ENCODE data around the gene SMCR8.
"Not testable (repeated sequence)": the region's sequence is repeated elsewhere in the genome, so short reads cannot be mapped to it uniquely, and the experiment has no call there.

SMCR8 gene

GRCh38 chr17:18326039-18326438 is 10.9 kb downstream of the SMCR8 start:
- H3K9me3 Mint-ChIP-seq (ENCODE audit: low read depth), result no peaks in the 10 kb centered on the region
- H3K4me3 Mint-ChIP-seq, result no peak overlapping the region
- H3K4me1 Mint-ChIP-seq (ENCODE audit: low read depth), result peaks cover 24% of the 10 kb centered on the region
- peaks cover 5% of the 10 kb centered on the region for H3K36me3 Mint-ChIP-seq
- no peaks in the 10 kb centered on the region for H3K27me3 Mint-ChIP-seq
- H3K27ac Mint-ChIP-seq, result no peak overlapping the region

GRCh38 chr17:18326572-18326971 is 11.5 kb downstream of the SMCR8 start:
- H3K4me1 Mint-ChIP-seq (ENCODE audit: low read depth), result peaks cover 22% of the 10 kb centered on the region
- no peak overlapping the region for H3K4me3 Mint-ChIP-seq
- peaks cover 5% of the 10 kb centered on the region for H3K36me3 Mint-ChIP-seq
- H3K27ac Mint-ChIP-seq, result peak overlapping the region; percentile 11
- H3K27me3 Mint-ChIP-seq, result no peaks in the 10 kb centered on the region
- no peaks in the 10 kb centered on the region for H3K9me3 Mint-ChIP-seq (ENCODE audit: low read depth)

- peaks cover 3% of the 10 kb centered on the region for H3K36me3 Mint-ChIP-seq
- peaks cover 25% of the 10 kb centered on the region for H3K4me1 Mint-ChIP-seq (ENCODE audit: low read depth)
- H3K9me3 Mint-ChIP-seq (ENCODE audit: low read depth), result no peaks in the 10 kb centered on the region
- no peaks in the 10 kb centered on the region for H3K27me3 Mint-ChIP-seq
- H3K4me3 Mint-ChIP-seq, result no peak overlapping the region
- no peak overlapping the region for H3K27ac Mint-ChIP-seq
Observed at GRCh38 chr17:18327093-18327492, 12.0 kb downstream of the SMCR8 start.

- Mint-ChIP-seq H3K4me1 (ENCODE audit: low read depth) (peaks cover 27% of the 10 kb centered on the region), H3K27ac (no peak overlapping the region), H3K36me3 (peaks cover 3% of the 10 kb centered on the region), H3K9me3 (ENCODE audit: low read depth) (no peaks in the 10 kb centered on the region), H3K27me3 (no peaks in the 10 kb centered on the region), H3K4me3 (no peak overlapping the region)
Observed at GRCh38 chr17:18327556-18327955, 12.5 kb downstream of the SMCR8 start.

- no peak overlapping the region for H3K27ac Mint-ChIP-seq
- peaks cover 3% of the 10 kb centered on the region for H3K36me3 Mint-ChIP-seq
Observed at GRCh38 chr17:18328643-18329204, 13.6 kb downstream of the SMCR8 start.

GRCh38 chr17:18331879-18332278 is 16.8 kb downstream of the SMCR8 start:
- Mint-ChIP-seq H3K9me3 (ENCODE audit: low read depth) (no peaks in the 10 kb centered on the region), H3K4me3 (peak overlapping the region; percentile 54), H3K27ac (peak overlapping the region; percentile 58), H3K36me3 (no peaks in the 10 kb centered on the region), H3K27me3 (no peaks in the 10 kb centered on the region), H3K4me1 (ENCODE audit: low read depth) (peaks cover 14% of the 10 kb centered on the region)

More at GRCh38 chr17:18328643-18329204, 13.6 kb downstream of the SMCR8 start:
- Mint-ChIP-seq H3K4me3 (no peak overlapping the region), H3K4me1 (ENCODE audit: low read depth) (peaks cover 27% of the 10 kb centered on the region), H3K27me3 (no peaks in the 10 kb centered on the region), H3K9me3 (ENCODE audit: low read depth) (no peaks in the 10 kb centered on the region)

- Mint-ChIP-seq H3K9me3 (ENCODE audit: low read depth) (no peaks in the 10 kb centered on the region), H3K4me3 (no peak overlapping the region), H3K4me1 (ENCODE audit: low read depth) (peaks cover 14% of the 10 kb centered on the region), H3K27me3 (no peaks in the 10 kb centered on the region), H3K27ac (no peak overlapping the region), H3K36me3 (no peaks in the 10 kb centered on the region)
Observed at GRCh38 chr17:18332909-18333489, 17.9 kb downstream of the SMCR8 start.

GRCh38 chr17:18338158-18338557 is 23.1 kb downstream of the SMCR8 start:
- H3K4me3 Mint-ChIP-seq; H3K27ac Mint-ChIP-seq; H3K36me3 Mint-ChIP-seq; H3K9me3 Mint-ChIP-seq (ENCODE audit: low read depth); H3K27me3 Mint-ChIP-seq; H3K4me1 Mint-ChIP-seq (ENCODE audit: low read depth): not testable (repeated sequence)

- Mint-ChIP-seq H3K27ac (no peak overlapping the region), H3K9me3 (ENCODE audit: low read depth) (no peaks in the 10 kb centered on the region), H3K4me1 (ENCODE audit: low read depth) (no peaks in the 10 kb centered on the region), H3K4me3 (no peak overlapping the region), H3K27me3 (no peaks in the 10 kb centered on the region), H3K36me3 (peaks cover 4% of the 10 kb centered on the region)
Observed at GRCh38 chr17:18339933-18340332, 24.8 kb downstream of the SMCR8 start.

GRCh38 chr17:18344021-18344420 is 28.9 kb downstream of the SMCR8 start:
- H3K27ac Mint-ChIP-seq, result no peak overlapping the region
- no peaks in the 10 kb centered on the region for H3K27me3 Mint-ChIP-seq
- no peaks in the 10 kb centered on the region for H3K9me3 Mint-ChIP-seq (ENCODE audit: low read depth)
- H3K36me3 Mint-ChIP-seq, result peaks cover 6% of the 10 kb centered on the region
- no peaks in the 10 kb centered on the region for H3K4me1 Mint-ChIP-seq (ENCODE audit: low read depth)
- H3K4me3 Mint-ChIP-seq, result no peak overlapping the region

GRCh38 chr17:18353541-18353940 is 38.4 kb downstream of the SMCR8 start:
- Mint-ChIP-seq H3K27ac (no peak overlapping the region), H3K4me1 (ENCODE audit: low read depth) (no peaks in the 10 kb centered on the region)

GRCh38 chr17:18356624-18357023 is 41.5 kb downstream of the SMCR8 start:
- Mint-ChIP-seq H3K4me3 (no peak overlapping the region), H3K4me1 (ENCODE audit: low read depth) (peaks cover under 1% of the 10 kb centered on the region), H3K9me3 (ENCODE audit: low read depth) (no peaks in the 10 kb centered on the region), H3K27ac (no peak overlapping the region), H3K27me3 (no peaks in the 10 kb centered on the region), H3K36me3 (peaks cover 2% of the 10 kb centered on the region)

More at GRCh38 chr17:18353541-18353940, 38.4 kb downstream of the SMCR8 start:
- Mint-ChIP-seq H3K36me3 (peaks cover 2% of the 10 kb centered on the region), H3K9me3 (ENCODE audit: low read depth) (no peaks in the 10 kb centered on the region), H3K4me3 (no peak overlapping the region), H3K27me3 (no peaks in the 10 kb centered on the region)

- no peaks in the 10 kb centered on the region for H3K27me3 Mint-ChIP-seq
- peaks cover under 1% of the 10 kb centered on the region for H3K36me3 Mint-ChIP-seq
- no peak overlapping the region for H3K4me3 Mint-ChIP-seq
- no peaks in the 10 kb centered on the region for H3K9me3 Mint-ChIP-seq (ENCODE audit: low read depth)
- peaks cover 13% of the 10 kb centered on the region for H3K4me1 Mint-ChIP-seq (ENCODE audit: low read depth)
- no peak overlapping the region for H3K27ac Mint-ChIP-seq
Observed at GRCh38 chr17:18360518-18360917, 45.4 kb downstream of the SMCR8 start.

GRCh38 chr17:18361837-18362697 is 47.0 kb downstream of the SMCR8 start:
- Mint-ChIP-seq H3K9me3 (ENCODE audit: low read depth) (no peaks in the 10 kb centered on the region), H3K27ac (no peak overlapping the region), H3K27me3 (no peaks in the 10 kb centered on the region), H3K4me3 (peak overlapping the region; percentile 91), H3K36me3 (no peaks in the 10 kb centered on the region), H3K4me1 (ENCODE audit: low read depth) (peaks cover 13% of the 10 kb centered on the region)

GRCh38 chr17:18362698-18363100 is 47.6 kb downstream of the SMCR8 start:
- Mint-ChIP-seq H3K4me3 (peak overlapping the region; percentile 91), H3K27ac (peak overlapping the region; percentile 66), H3K4me1 (ENCODE audit: low read depth) (peaks cover 13% of the 10 kb centered on the region), H3K9me3 (ENCODE audit: low read depth) (no peaks in the 10 kb centered on the region), H3K36me3 (no peaks in the 10 kb centered on the region), H3K27me3 (no peaks in the 10 kb centered on the region)

All from activated naive CD8-positive, alpha-beta T cell (primary cell).